HG02678 (cell line): Measurements from ENCODE around the gene VNN1.

ENCODE experiments used
- ATAC-seq: cut with Tn5 transposase; IDR thresholded peaks from one replicate; pipeline ENCODE4 v1.9.1; 2021; ENCODE audit warnings: mild to moderate bottlenecking, moderate library complexity; ENCODE audit not compliant: unreplicated experiment

The VNN1 gene, protein sequence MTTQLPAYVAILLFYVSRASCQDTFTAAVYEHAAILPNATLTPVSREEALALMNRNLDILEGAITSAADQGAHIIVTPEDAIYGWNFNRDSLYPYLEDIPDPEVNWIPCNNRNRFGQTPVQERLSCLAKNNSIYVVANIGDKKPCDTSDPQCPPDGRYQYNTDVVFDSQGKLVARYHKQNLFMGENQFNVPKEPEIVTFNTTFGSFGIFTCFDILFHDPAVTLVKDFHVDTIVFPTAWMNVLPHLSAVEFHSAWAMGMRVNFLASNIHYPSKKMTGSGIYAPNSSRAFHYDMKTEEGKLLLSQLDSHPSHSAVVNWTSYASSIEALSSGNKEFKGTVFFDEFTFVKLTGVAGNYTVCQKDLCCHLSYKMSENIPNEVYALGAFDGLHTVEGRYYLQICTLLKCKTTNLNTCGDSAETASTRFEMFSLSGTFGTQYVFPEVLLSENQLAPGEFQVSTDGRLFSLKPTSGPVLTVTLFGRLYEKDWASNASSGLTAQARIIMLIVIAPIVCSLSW

DNA sequence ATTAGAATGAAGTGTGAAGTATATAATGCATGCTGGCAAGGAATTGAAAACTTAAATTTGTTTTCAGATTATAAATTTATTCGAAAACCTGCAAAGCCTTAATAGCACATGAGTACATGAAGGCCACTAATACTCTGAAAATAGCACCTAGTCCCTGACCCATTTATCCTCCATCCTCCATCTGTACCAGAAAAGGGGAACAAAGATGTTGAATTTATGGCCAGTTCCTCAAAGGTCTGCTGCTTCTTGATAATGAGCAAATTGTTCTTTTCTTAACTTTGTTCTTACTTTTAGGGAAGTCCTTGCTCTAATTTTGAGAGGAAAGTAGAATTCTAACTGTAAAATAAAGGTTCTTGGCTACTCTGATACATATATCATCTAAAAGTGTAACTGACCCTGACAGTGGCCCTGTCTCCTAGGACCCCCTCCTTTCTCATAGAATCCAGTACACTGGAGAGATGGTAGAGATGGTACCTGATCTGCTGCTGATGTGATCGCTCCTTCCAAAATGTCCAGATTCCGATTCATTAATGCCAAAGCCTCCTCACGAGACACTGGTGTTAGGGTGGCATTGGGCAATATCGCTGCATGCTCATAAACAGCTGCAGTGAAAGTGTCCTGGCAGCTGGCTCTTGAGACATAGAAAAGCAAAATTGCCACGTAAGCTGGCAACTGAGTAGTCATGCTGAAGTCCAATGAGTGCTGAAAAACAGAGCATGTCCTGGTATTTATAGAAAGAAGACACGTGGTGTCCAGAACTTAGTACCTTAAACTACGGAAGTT lies at the start of gene VNN1:
Gene VNN1 (minus strand): TSS at position 704 of the 783 bp plus-strand sequence. CDS start 20 bp downstream, at position 684.
- ATAC-seq: peak; percentile 64

DNA sequence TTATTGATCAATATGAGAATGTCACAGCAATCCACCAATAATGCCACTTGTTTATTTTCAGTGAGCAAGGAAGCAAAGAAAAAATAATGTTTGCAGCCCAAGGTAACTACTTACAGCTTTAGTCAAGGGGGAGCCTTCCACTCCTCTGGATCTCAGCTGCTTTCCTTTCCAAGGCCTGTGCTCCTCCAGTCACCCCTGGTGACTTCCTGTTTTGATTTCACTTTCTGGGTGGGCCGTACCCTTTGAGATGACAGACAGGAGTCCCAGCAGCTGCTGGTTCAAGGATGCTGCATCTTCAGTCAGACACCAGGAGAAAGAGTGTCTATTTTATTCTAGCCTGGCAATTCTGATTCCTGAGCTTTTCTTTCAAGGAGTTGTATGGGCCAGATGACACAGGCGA lies 49.4 kb upstream of the VNN1 start:
- ATAC-seq: peak; percentile 92

DNA sequence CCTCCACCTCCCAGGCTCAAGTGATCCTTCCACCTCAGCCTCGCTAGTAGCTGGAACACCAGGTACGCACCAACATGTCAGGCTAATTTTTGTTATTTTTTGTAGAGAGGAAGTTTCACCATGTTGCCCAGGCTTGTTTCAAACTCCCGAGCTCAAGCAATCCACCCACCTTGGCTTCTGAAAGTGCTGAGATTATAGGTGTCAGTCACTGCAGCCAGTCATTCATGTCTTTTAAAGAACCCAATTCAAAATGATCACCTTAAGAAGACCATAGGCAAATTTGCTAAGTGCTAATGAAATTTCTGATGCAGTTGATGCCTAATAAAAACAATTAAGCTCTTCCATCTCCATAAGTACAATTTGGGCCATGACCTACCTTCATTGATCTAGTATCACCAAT lies 46.4 kb upstream of the VNN1 start:
- ATAC-seq: no peak

GRCh38 chr6:132758689-132759088 lies 44.8 kb upstream of the VNN1 start:
- ATAC-seq: no peak

GRCh38 chr6:132752255-132752654 lies 38.4 kb upstream of the VNN1 start:
- no peak for ATAC-seq

DNA sequence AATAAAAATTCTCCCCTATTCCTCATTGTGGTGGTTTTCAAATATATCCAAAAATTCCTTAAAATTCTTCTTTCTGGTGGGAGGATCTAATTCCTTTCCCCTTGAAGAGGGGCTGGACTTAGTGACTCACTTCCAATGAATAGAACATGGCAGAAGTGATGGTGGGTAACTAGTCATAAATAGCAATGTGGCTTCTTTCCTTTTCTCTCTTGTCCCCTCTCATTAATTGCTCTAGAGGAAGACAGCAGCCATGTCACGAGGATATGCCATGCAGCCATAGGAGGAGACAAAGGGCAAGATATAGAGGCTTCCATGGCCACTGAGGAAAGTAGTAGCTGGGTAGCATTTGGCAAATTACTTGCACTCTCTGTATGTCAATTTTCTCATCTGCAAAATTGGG lies 38.0 kb upstream of the VNN1 start:
- ATAC-seq: no peak

DNA sequence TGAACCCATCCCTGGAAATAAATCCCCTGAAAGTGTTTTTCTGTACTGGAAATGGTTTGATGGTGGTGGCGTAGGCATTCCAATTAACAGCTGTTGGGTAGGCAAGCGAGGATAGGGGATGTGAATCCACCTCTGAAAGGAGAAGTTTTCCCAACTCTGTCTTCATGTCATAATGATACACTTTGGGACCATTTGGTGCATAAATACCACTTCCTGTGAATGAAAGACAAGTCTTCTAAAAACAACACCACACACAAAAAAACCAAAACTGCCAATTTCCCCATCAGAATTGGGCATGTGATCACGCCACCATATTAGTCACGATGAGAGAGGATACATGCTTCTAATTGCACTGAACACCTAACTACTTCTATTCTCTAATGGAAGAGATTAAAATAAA lies 37.5 kb upstream of the VNN1 start:
- peak; percentile 50 for ATAC-seq

- ATAC-seq: peak; percentile 87
Measured at GRCh38 chr6:132750455-132751248, 36.8 kb upstream of the VNN1 start.

- ATAC-seq: no peak
Measured at GRCh38 chr6:132749111-132749510, 35.3 kb upstream of the VNN1 start.

DNA sequence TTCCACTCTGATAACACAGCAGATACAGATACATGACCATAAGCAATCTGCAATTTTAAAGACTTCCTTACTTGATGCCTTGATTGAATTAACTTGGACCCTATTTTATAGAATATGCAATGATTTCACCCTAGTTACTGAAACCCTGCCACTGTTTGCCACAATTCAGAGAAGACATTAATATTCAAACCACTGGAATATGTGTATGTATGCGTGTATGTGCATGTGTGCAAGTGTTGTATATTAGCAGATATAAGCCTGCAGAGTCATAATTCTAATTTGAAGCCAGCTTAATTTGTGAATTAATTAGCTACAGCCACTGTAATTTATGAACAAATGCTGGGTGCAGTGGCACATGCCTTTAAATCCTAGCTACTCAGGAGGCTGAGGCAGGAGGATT lies 34.6 kb upstream of the VNN1 start:
- ATAC-seq: no peak

- no peak for ATAC-seq
Measured at GRCh38 chr6:132746048-132746447, 32.2 kb upstream of the VNN1 start.

DNA sequence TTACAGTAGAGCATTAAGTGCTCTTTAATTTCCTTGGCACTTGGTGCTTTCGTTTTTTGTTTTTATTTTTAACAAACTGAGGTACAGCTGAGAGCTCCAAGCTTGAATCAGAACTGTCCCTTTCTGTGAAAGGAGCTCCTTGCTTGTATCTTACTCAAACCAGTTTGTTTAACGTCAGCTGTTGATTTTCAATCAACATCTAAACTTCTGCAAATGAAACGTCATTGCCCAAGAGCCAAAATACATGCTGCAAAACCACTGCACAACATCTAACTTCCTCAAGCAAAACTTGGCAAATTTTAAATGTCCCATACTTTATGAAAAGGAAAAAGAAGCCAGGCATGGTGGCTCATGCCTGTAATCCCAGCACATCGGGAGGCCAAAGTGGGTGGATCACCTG lies 28.6 kb upstream of the VNN1 start:
- no peak for ATAC-seq

- no peak for ATAC-seq
Measured at GRCh38 chr6:132741281-132741680, 27.4 kb upstream of the VNN1 start.

DNA sequence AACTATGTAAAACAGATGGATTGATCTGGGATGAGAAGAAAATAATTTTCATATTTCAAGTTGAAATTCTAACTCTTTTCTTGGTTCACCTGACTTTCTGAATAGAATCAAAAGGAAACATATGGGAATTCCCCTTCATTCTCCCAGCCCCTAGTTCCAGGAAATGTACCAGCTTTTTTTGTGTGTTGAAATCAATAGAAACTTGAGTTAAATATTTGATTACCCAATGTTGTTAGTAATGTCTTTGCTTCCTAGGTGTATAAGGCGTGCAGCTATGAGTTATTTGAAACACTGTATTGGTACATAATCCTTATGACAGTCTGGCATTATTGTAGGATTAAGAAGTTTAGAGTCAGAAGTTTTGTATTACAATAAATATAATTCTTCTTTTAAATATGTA lies 22.4 kb upstream of the VNN1 start:
- no peak for ATAC-seq

- no peak for ATAC-seq
Measured at GRCh38 chr6:132734694-132735236, 20.9 kb upstream of the VNN1 start.

GRCh38 chr6:132733814-132734213 lies 20.0 kb upstream of the VNN1 start:
- ATAC-seq: no peak

DNA sequence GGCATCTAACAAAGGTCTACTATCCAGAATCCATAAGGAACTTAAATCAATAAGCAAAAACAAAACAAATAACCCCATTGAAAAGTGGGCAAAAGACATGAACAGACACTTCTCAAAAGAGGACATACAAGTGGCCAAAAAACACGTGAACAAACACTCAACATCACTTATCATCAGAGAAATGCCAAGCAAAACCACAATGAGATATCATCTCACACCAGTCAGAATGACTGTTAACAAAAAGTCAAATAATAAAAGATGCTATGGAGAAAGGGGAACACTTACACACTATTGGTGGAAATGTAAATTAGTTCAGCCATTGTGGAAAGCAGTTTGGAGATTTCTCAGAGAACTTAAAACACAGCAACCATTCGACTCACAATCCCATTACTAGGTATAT lies 19.4 kb upstream of the VNN1 start:
- ATAC-seq: no peak

DNA sequence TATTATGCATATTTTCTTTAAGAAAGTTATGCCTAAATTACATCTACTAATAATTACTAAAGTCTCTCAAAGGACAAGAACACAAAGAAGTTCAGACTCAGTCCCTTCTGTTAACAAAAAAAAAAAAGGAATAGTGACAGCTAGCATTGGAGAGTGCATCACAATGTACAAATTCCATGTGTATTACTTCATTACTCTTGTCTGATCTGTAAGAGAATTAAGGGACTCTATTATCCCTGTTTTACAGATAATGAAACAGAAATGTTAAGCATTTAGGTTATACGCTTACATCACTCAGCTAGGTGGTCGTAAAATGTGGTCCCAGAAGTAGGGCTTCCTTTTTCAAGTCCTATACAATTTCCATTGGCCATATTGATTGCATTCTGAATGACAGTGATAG lies 17.2 kb upstream of the VNN1 start:
- ATAC-seq: no peak

- ATAC-seq: no peak
Measured at GRCh38 chr6:132730560-132730959, 16.7 kb upstream of the VNN1 start.

GRCh38 chr6:132728616-132729015 lies 14.8 kb upstream of the VNN1 start:
- ATAC-seq: no peak

GRCh38 chr6:132726608-132726975 lies 12.7 kb upstream of the VNN1 start:
- peak; percentile 23 for ATAC-seq
